Adrenal gland (tissue), 12 donors: ENCODE data around the gene SLC35F2. TPM values are rescaled to one million over a fixed set of nuclear protein-coding genes. Genes with fewer than 3 reads are reported as not detected.

Experiments used
- DNase-seq, 7 donors: peaks; one replicate each; pipeline ENCODE4 v3.0.0-alpha.2; 2019 to 2020
- H3K27ac ChIP-seq, 5 donors: fragments of 200-600 bp; sonication (generic) in 4 of 5; 1 replicate in 3 of 5; 2 replicates in 2 of 5; pipeline versions ENCODE4 v1.5.1 to v1.8.0; 2016 to 2020; ENCODE audit warnings: mild to moderate bottlenecking in 1 of 5
- H3K27me3 ChIP-seq: fragments of 200-600 bp; 2 replicates; pipeline ENCODE4 v1.8.0; 2021
- H3K36me3 ChIP-seq, 2 donors: fragments of 200-600 bp; replicated peaks in 1 of 2; 1 replicate in 1 of 2; 2 replicates in 1 of 2; pipeline versions ENCODE4 v1.5.1 to v1.8.0; 2018 to 2022
- H3K4me1 ChIP-seq, 2 donors: fragments of 200-600 bp; replicated peaks in 1 of 2; 1 replicate in 1 of 2; 2 replicates in 1 of 2; pipeline versions ENCODE4 v1.5.1 to v1.8.0; 2018 to 2021
- H3K4me3 ChIP-seq, 4 donors: fragments of 200-600 bp; sonication (generic) in 3 of 4; one replicate each; pipeline ENCODE4 v1.5.1; 2016 to 2018
- H3K9me3 ChIP-seq, 3 donors: fragments of 200-600 bp; sonication (generic) in 1 of 3; replicated peaks in 1 of 3; 1 replicate in 2 of 3; 2 replicates in 1 of 3; pipeline versions ENCODE4 v1.5.1 to v1.8.0; 2016 to 2021
- POLR2A ChIP-seq, 2 donors: fragments of 450-650 bp; IDR thresholded peaks; one replicate each; pipeline ENCODE4 v1.6.1; 2017; ENCODE audit warnings: antibody characterized with exemption in 2 of 2, mild to moderate bottlenecking in 2 of 2, moderate library complexity in 1 of 2
- WGBS, 4 donors: extraction: QIAGEN DNeasy Blood & Tissue Kit in 2 of 4; methylation state at CpG; one replicate each; pipeline versions ENCODE4 v1.1.5 to v1.1.7; 2013 to 2017; 5-methylcytosine and 5-hydroxymethylcytosine counted together
- intact Hi-C, 2 donors: fragments of 100-400 bp; cut with DNase I; formaldehyde crosslinking; loops; one replicate each; pipeline versions ENCODE4 v1.14.1 to v1.15.0; 2022 to 2023
- polyA plus RNA-seq, 3 donors: library from polyadenylated mRNA; stranded (reverse); fragments of 200-250 nt in 2 of 3; fragments of 350-450 nt in 1 of 3; fragmentation: Illumina TruSeq in 1 of 3; extraction: RNeasy Lipid Tissue Mini Kit (QIAGEN cat#74804) in 1 of 3; gene quantifications; one replicate each; pipeline ENCODE4 v1.2.3, GENCODE V29; 2013 to 2014
- total RNA-seq, 9 donors: library from RNA; depleted of rRNA in 4 of 9; stranded (reverse); fragments of >200 nt in 4 of 9; fragments of 120-200 nt in 1 of 9; fragmentation: NEBNext Ultra II Directional in 1 of 9; extraction: Animal tissue kit (Norgen Biotek cat#: 25700) in 1 of 9; gene quantifications; one replicate each; pipeline versions ENCODE4 v1.1.0 to v1.2.4, GENCODE V29; 2013 to 2023
- TF ChIP-seq, protein P1 (sequence below), 6 experiments: fragments of 450-650 bp in 4 of 6; fragments of 200-600 bp in 2 of 6; sonication (generic) in 1 of 6; IDR thresholded peaks; 1 replicate in 5 of 6; 2 replicates in 1 of 6; pipeline versions ENCODE4 v1.5.1 to v1.8.0; 2016 to 2021; ENCODE audit warnings: antibody characterized with exemption in 6 of 6, mild to moderate bottlenecking in 2 of 6, moderate library complexity in 1 of 6
- donor health status: healthy with polysubstance abuse.
- donor health status: Bipolar disorder and iron deficiency.
- donor health status: DM: yes; HTN: yes; CAD: no.
- donor health status: DM: no; HTN: no; CAD: no.
- donor health status: DM: no; HTN: no; CAD: no.
- donor health status: DM: yes; HTN: yes; CAD: no.

The SLC35F2 gene
- total and polyA plus RNA-seq, 12 donors = 0.33 to 6.3 (median 1.6) TPM

DNA sequence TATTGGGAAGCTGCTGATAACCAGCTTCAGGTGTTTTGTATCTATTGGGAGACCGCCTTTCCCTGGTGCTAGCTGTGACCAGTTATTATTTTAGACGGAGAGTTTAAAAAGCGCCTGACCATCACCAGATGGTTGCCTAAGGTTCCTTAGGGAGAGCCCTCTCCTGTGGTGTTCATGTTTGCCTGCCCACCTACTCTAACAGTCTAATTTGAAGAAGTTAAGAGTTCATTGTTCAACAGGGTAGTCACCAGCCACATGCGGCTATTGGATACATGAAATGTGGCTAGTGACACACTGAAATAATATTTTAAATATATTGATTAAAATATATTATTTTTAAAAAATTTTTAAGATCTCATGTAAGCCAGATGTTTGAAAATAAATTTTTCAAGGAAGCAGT is 75.5 kb downstream of the SLC35F2 start:
- DNase-seq = no peak
- intact Hi-C loops = no loop called here
- 81 to 92% (median 91%) methylated on average over 4 of the region's 4 CpGs for WGBS, 4 donors

DNA sequence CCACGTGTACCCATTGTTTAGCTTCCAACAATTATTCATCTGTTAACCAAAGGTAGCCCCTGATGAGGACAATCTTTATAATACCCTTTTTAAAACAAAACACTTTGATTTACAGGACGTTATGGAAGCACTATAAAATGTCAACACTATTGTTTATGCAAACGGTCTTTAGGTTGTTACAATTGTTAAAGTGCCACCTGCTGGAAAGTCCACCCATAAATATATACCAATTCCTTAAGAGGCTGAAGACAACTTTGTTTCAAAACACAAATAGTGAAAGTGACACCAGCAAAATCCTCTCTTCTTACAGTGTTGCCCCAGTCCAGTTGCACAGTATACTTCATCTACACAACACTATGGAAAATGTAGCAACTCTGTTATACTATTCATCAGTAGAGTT is 77.8 kb downstream of the SLC35F2 start:
- intact Hi-C loops = no loop called here
- no peaks in the 10 kb centered on the region for H3K27me3 ChIP-seq
- H3K9me3 ChIP-seq = no peaks in the 10 kb centered on the region
- no peak overlapping the region for H3K27ac ChIP-seq
- TF ChIP-seq, protein P1, sequence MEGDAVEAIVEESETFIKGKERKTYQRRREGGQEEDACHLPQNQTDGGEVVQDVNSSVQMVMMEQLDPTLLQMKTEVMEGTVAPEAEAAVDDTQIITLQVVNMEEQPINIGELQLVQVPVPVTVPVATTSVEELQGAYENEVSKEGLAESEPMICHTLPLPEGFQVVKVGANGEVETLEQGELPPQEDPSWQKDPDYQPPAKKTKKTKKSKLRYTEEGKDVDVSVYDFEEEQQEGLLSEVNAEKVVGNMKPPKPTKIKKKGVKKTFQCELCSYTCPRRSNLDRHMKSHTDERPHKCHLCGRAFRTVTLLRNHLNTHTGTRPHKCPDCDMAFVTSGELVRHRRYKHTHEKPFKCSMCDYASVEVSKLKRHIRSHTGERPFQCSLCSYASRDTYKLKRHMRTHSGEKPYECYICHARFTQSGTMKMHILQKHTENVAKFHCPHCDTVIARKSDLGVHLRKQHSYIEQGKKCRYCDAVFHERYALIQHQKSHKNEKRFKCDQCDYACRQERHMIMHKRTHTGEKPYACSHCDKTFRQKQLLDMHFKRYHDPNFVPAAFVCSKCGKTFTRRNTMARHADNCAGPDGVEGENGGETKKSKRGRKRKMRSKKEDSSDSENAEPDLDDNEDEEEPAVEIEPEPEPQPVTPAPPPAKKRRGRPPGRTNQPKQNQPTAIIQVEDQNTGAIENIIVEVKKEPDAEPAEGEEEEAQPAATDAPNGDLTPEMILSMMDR (IDR thresholded peaks at IDR 0.05) = no peak
- no peak for TF ChIP-seq POLR2A (IDR thresholded peaks at IDR 0.05)
- no peaks in the 10 kb centered on the region for H3K36me3 ChIP-seq
- H3K4me1 ChIP-seq = no peaks in the 10 kb centered on the region
- WGBS, 4 donors = 38 to 45% (median 43%) methylated on average over 3 of the region's 3 CpGs
- H3K4me3 ChIP-seq = no peak overlapping the region
- no peak for DNase-seq

More for the DNA sequence above, 75.5 kb downstream of the SLC35F2 start:
- no peaks in the 10 kb centered on the region for H3K9me3 ChIP-seq
- no peak overlapping the region for H3K4me3 ChIP-seq
- H3K27me3 ChIP-seq = no peaks in the 10 kb centered on the region
- H3K27ac ChIP-seq = no peak overlapping the region
- TF ChIP-seq POLR2A (IDR thresholded peaks at IDR 0.05) = no peak
- TF ChIP-seq, protein P1 (IDR thresholded peaks at IDR 0.05) = no peak
- H3K4me1 ChIP-seq = no peaks in the 10 kb centered on the region
- no peaks in the 10 kb centered on the region for H3K36me3 ChIP-seq

DNA sequence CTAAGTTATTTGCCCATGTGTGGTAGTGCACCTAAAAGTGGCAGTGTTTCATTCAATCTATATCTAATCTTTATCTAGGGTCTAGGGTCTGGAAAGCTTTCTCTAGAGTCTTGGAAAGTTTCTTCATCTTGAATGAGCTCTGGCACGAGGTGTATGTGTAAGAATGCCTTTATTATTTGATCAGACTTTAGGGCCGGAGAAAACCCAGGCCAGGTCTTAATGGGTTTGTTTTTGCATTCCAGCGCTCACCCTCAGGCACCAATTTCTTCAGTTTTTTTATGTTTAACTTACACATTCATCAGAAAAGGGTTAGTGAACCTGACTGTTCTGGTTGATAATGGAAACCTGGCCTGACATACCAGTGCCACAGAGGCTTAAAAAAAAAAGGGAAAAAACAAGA is 78.5 kb downstream of the SLC35F2 start:
- no peak overlapping the region for H3K27ac ChIP-seq
- intact Hi-C loops = no loop called here
- H3K4me3 ChIP-seq = no peak overlapping the region
- H3K27me3 ChIP-seq = no peaks in the 10 kb centered on the region
- 48 to 56% (median 51%) methylated on average over 3 of the region's 3 CpGs for WGBS, 4 donors
- H3K4me1 ChIP-seq = no peaks in the 10 kb centered on the region
- TF ChIP-seq, protein P1 (IDR thresholded peaks at IDR 0.05) = no peak
- TF ChIP-seq POLR2A (IDR thresholded peaks at IDR 0.05) = no peak
- H3K9me3 ChIP-seq = no peaks in the 10 kb centered on the region
- no peak for DNase-seq
- H3K36me3 ChIP-seq = no peaks in the 10 kb centered on the region

DNA sequence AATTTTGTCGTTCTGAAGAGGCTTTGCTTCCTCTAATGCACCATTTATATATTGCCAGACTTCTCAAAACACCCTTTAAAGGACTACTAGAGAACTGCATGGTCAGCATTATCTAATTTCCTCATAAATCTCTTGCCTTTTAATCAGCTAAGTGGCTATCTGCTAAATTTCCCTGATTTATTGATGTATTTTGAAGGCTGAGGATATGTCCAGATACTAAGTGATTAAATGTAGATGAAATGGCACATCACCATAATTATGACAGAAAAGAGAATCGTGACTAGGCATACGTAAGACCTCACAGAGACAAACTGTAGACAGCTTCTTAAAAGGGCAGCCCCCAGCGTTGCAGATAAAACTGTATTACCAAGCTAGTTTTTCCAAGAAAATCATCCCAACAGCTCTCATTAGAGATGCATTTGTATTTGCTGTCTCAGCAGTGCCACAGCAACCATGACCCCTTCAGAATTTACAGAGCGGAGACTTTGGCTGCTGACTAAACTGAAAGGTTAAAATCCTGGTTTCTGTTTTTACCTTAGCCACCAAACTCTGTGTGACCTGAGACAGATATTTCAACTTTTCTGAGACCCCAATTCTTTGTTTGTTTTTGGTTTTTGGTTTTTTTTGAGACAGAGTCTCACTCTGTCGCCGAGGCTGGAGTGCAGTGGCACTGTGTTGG is 79.6 kb downstream of the SLC35F2 start:
- no peak for DNase-seq
- no peaks in the 10 kb centered on the region for H3K9me3 ChIP-seq
- H3K36me3 ChIP-seq = no peaks in the 10 kb centered on the region
- no peak overlapping the region for H3K27ac ChIP-seq
- WGBS, 4 donors = 49 to 56% (median 54%) methylated on average over 7 of the region's 7 CpGs
- intact Hi-C loops = no loop called here
- H3K4me3 ChIP-seq = no peak overlapping the region
- TF ChIP-seq, protein P1 (IDR thresholded peaks at IDR 0.05) = no peak
- TF ChIP-seq POLR2A (IDR thresholded peaks at IDR 0.05) = no peak
- no peaks in the 10 kb centered on the region for H3K27me3 ChIP-seq
- no peaks in the 10 kb centered on the region for H3K4me1 ChIP-seq
